ENCODE data around the gene PRELID2.

The PRELID2 gene

DNA sequence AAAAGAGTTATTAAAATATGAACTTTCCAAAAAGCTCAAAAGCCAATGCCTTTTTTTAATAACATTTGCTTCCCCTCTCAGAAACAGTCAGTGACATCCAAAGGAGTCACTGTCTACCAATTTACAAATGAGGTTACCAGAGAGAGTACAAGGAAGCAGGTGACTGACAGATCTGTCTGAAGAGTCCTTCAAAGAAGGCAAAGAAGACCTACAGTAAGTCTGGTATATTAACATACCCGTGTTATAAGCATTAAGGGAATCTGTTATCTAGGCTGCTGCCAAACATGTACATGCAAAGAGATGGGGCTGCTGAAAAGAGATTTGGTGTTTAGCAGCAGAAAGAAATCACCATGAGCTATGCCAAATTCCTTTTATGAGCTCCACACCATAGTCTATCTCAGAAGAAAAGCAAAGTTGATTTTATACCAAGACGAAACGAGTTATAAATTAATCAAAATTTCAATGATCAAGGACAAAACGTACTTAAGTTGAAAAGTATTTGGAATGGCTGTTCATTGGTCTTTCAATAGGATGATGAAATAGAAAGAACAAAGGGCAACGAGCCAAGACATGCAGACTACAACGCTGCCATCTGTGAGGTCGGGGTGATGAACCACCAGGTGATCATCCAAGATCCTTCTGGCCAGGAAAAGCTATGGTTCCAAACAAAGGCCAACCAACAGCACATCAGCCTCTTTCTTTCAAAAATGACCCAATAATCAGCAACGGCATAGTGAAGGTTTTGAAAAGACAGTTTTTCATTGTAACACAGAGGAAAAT is 8.1 kb downstream of the PRELID2 start:
- Histone ChIP-seq H3K18ac (ENCODE audit: low read depth in 1 of 2, low read length in 2 of 2) (no peak overlapping the region), H3K4ac (ENCODE audit: low read depth in 1 of 2, low read length in 2 of 2) (no peak overlapping the region), H3K79me1 (replicated peaks; ENCODE audit: low read length, poor library complexity, severe bottlenecking) (peaks cover 13% of the 10 kb centered on the region), H3K9ac (ENCODE audit: low read length) (no peak overlapping the region), H2BK5ac (ENCODE audit: low read depth, low read length, poor library complexity, severe bottlenecking) (no peak overlapping the region), H3K4me2 (ENCODE audit: low read length, poor library complexity, severe bottlenecking) (no peak overlapping the region), H4K8ac (ENCODE audit: low read length) (no peak overlapping the region), H2BK120ac (ENCODE audit: low read depth, low read length) (no peak overlapping the region), H2AK5ac (ENCODE audit: low read length, severe bottlenecking) (no peak overlapping the region), H2AFZ (ENCODE audit: low read depth, low read length) (no peak overlapping the region), H3K23ac (ENCODE audit: low read length in 2 of 2) (no peak overlapping the region), H3K4me3 (ENCODE audit: insufficient read depth in 1 of 2, low read depth in 1 of 2, low read length in 2 of 2) (no peak overlapping the region), H4K91ac (ENCODE audit: low read length) (no peak overlapping the region), H3K27me3 (ENCODE audit: control insufficient read depth in 1 of 2, insufficient read depth in 1 of 2, low read length in 2 of 2) (no peaks in the 10 kb centered on the region), H2BK15ac (ENCODE audit: low read depth, poor library complexity, severe bottlenecking) (no peak overlapping the region), H3K9me3 (ENCODE audit: control insufficient read depth, low read length) (no peaks in the 10 kb centered on the region), H3K4me1 (ENCODE audit: control insufficient read depth, insufficient read depth, low read depth, low read length) (peaks cover 2% of the 10 kb centered on the region), H2BK12ac (ENCODE audit: low read length in 2 of 2) (no peak overlapping the region), H3K14ac (ENCODE audit: low read length in 2 of 2) (no peak overlapping the region), H3K36me3 (ENCODE audit: control insufficient read depth in 1 of 2, insufficient read depth in 2 of 2, low read depth in 1 of 2, low read length in 2 of 2) (no peaks in the 10 kb centered on the region), H3K27ac (ENCODE audit: low read length, poor library complexity, severe bottlenecking) (no peak overlapping the region)
- 93% methylated on average over 8 of the region's 8 CpGs for WGBS
- no peak for DNase-seq

DNA sequence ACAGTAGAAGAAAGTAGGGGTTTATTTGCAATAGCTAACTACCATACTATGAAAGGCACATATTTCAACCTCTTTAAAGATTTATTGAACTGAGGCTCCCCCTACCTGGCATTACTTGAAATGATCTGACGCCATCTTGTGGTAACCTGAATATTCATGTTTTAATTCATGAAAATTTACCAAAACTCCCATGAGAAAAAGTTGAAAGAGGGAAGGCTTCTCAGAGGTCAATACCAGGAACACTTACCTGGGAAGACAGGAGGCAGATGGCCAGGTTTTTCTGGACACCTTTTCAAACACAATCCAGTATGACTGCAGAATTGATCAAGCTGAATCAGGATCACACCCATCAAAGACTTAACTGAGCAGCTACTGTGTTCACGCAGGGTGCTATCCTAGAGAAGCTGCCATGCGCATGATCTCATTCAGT is 9.4 kb downstream of the PRELID2 start:
- Histone ChIP-seq H3K4me1 (ENCODE audit: control insufficient read depth, insufficient read depth, low read depth, low read length) (peaks cover 2% of the 10 kb centered on the region), H3K27me3 (ENCODE audit: control insufficient read depth in 1 of 2, insufficient read depth in 1 of 2, low read length in 2 of 2) (no peaks in the 10 kb centered on the region), H3K18ac (ENCODE audit: low read depth in 1 of 2, low read length in 2 of 2) (no peak overlapping the region), H2BK120ac (ENCODE audit: low read depth, low read length) (no peak overlapping the region), H3K4ac (ENCODE audit: low read depth in 1 of 2, low read length in 2 of 2) (no peak overlapping the region), H2BK12ac (ENCODE audit: low read length in 2 of 2) (no peak overlapping the region), H2BK5ac (ENCODE audit: low read depth, low read length, poor library complexity, severe bottlenecking) (no peak overlapping the region), H3K14ac (ENCODE audit: low read length in 2 of 2) (no peak overlapping the region), H3K36me3 (ENCODE audit: control insufficient read depth in 1 of 2, insufficient read depth in 2 of 2, low read depth in 1 of 2, low read length in 2 of 2) (no peaks in the 10 kb centered on the region), H3K79me1 (replicated peaks; ENCODE audit: low read length, poor library complexity, severe bottlenecking) (peaks cover 13% of the 10 kb centered on the region), H2AFZ (ENCODE audit: low read depth, low read length) (no peak overlapping the region), H2AK5ac (ENCODE audit: low read length, severe bottlenecking) (peak overlapping the region; percentile 59), H3K4me3 (ENCODE audit: insufficient read depth in 1 of 2, low read depth in 1 of 2, low read length in 2 of 2) (no peak overlapping the region), H4K91ac (ENCODE audit: low read length) (no peak overlapping the region), H2BK15ac (ENCODE audit: low read depth, poor library complexity, severe bottlenecking) (no peak overlapping the region), H3K27ac (ENCODE audit: low read length, poor library complexity, severe bottlenecking) (no peak overlapping the region), H3K4me2 (ENCODE audit: low read length, poor library complexity, severe bottlenecking) (no peak overlapping the region), H3K9ac (ENCODE audit: low read length) (no peak overlapping the region), H4K8ac (ENCODE audit: low read length) (peak overlapping the region; percentile 49), H3K23ac (ENCODE audit: low read length in 2 of 2) (no peak overlapping the region), H3K9me3 (ENCODE audit: control insufficient read depth, low read length) (no peaks in the 10 kb centered on the region)
- no CpG with 5 or more reads among the region's 3 CpGs for WGBS
- DNase-seq: peak; percentile 67

GRCh38 chr5:145824040-145824439 is 11.1 kb downstream of the PRELID2 start:
- Histone ChIP-seq H3K4ac (ENCODE audit: low read depth in 1 of 2, low read length in 2 of 2) (peak overlapping the region in 1 of 2 experiments; percentile 56), H2BK15ac (ENCODE audit: low read depth, poor library complexity, severe bottlenecking) (no peak overlapping the region), H3K36me3 (ENCODE audit: control insufficient read depth in 1 of 2, insufficient read depth in 2 of 2, low read depth in 1 of 2, low read length in 2 of 2) (no peaks in the 10 kb centered on the region), H3K14ac (ENCODE audit: low read length in 2 of 2) (no peak overlapping the region), H3K4me2 (ENCODE audit: low read length, poor library complexity, severe bottlenecking) (no peak overlapping the region), H3K27me3 (ENCODE audit: control insufficient read depth in 1 of 2, insufficient read depth in 1 of 2, low read length in 2 of 2) (no peaks in the 10 kb centered on the region), H3K9ac (ENCODE audit: low read length) (peak overlapping the region; percentile 69), H3K9me3 (ENCODE audit: control insufficient read depth, low read length) (no peaks in the 10 kb centered on the region), H3K4me1 (ENCODE audit: control insufficient read depth, insufficient read depth, low read depth, low read length) (no peaks in the 10 kb centered on the region), H3K27ac (ENCODE audit: low read length, poor library complexity, severe bottlenecking) (no peak overlapping the region), H3K4me3 (ENCODE audit: insufficient read depth in 1 of 2, low read depth in 1 of 2, low read length in 2 of 2) (no peak overlapping the region), H4K8ac (ENCODE audit: low read length) (no peak overlapping the region), H2BK5ac (ENCODE audit: low read depth, low read length, poor library complexity, severe bottlenecking) (no peak overlapping the region), H2AFZ (ENCODE audit: low read depth, low read length) (no peak overlapping the region), H3K79me1 (replicated peaks; ENCODE audit: low read length, poor library complexity, severe bottlenecking) (peaks cover 11% of the 10 kb centered on the region), H3K23ac (ENCODE audit: low read length in 2 of 2) (no peak overlapping the region), H2BK12ac (ENCODE audit: low read length in 2 of 2) (no peak overlapping the region), H2BK120ac (ENCODE audit: low read depth, low read length) (no peak overlapping the region), H2AK5ac (ENCODE audit: low read length, severe bottlenecking) (no peak overlapping the region), H4K91ac (ENCODE audit: low read length) (no peak overlapping the region), H3K18ac (ENCODE audit: low read depth in 1 of 2, low read length in 2 of 2) (peak overlapping the region in 1 of 2 experiments; percentile 3)
- DNase-seq: no peak
- WGBS: 77% methylated on average over 3 of the region's 4 CpGs

DNA sequence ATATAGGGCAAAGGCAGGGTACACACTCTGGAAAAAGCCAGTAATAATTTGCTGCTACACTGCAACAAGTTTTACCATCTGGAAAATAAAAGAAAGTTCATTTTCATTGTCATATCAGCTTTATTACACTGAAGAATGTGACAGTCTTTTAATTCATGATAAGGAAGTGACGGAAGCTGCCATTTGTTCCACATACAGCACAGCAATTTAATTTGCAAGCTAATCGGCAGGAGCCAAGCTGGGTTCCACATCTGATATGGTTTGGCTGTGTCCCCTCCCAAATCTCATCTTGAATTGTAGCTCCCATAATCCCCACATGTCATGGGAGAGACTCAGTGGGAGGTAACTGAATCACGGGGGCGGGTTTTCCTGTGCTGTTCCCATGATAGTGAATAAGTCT is 16.5 kb downstream of the PRELID2 start:
- Histone ChIP-seq H2BK15ac (ENCODE audit: low read depth, poor library complexity, severe bottlenecking) (no peak overlapping the region), H3K9ac (ENCODE audit: low read length) (no peak overlapping the region), H3K27me3 (ENCODE audit: control insufficient read depth in 1 of 2, insufficient read depth in 1 of 2, low read length in 2 of 2) (no peaks in the 10 kb centered on the region), H3K14ac (ENCODE audit: low read length in 2 of 2) (no peak overlapping the region), H2BK5ac (ENCODE audit: low read depth, low read length, poor library complexity, severe bottlenecking) (no peak overlapping the region), H3K4me3 (ENCODE audit: insufficient read depth in 1 of 2, low read depth in 1 of 2, low read length in 2 of 2) (no peak overlapping the region), H3K9me3 (ENCODE audit: control insufficient read depth, low read length) (no peaks in the 10 kb centered on the region), H2AFZ (ENCODE audit: low read depth, low read length) (no peak overlapping the region), H2AK5ac (ENCODE audit: low read length, severe bottlenecking) (no peak overlapping the region), H3K27ac (ENCODE audit: low read length, poor library complexity, severe bottlenecking) (no peak overlapping the region), H2BK120ac (ENCODE audit: low read depth, low read length) (no peak overlapping the region), H3K4me2 (ENCODE audit: low read length, poor library complexity, severe bottlenecking) (no peak overlapping the region), H2BK12ac (ENCODE audit: low read length in 2 of 2) (no peak overlapping the region), H3K36me3 (ENCODE audit: control insufficient read depth in 1 of 2, insufficient read depth in 2 of 2, low read depth in 1 of 2, low read length in 2 of 2) (peaks cover 0 to 8% of the 10 kb centered on the region in 2 experiments), H4K8ac (ENCODE audit: low read length) (no peak overlapping the region), H3K18ac (ENCODE audit: low read depth in 1 of 2, low read length in 2 of 2) (no peak overlapping the region), H3K4ac (ENCODE audit: low read depth in 1 of 2, low read length in 2 of 2) (no peak overlapping the region), H4K91ac (ENCODE audit: low read length) (no peak overlapping the region), H3K23ac (ENCODE audit: low read length in 2 of 2) (no peak overlapping the region), H3K79me1 (replicated peaks; ENCODE audit: low read length, poor library complexity, severe bottlenecking) (no peaks in the 10 kb centered on the region), H3K4me1 (ENCODE audit: control insufficient read depth, insufficient read depth, low read depth, low read length) (no peaks in the 10 kb centered on the region)
- WGBS: 90% methylated on average over 4 of the region's 4 CpGs
- no peak for DNase-seq

Data from mesenchymal stem cell (in vitro differentiated cells and primary cell).